Stimulated activated CD8-positive, alpha-beta memory T cell treated with anti-CD3 and anti-CD28 coated beads, Interleukin-15, amount 100 ng/mL, for 4 hours (primary cell): Measurements from ENCODE around the gene STK16.

ENCODE experiments used
- DNase-seq, 2 donors: peaks; one replicate each; pipeline ENCODE4 v3.0.0-alpha.2; 2020; ENCODE audit warnings: low read depth in 2 of 2

The STK16 gene

DNA sequence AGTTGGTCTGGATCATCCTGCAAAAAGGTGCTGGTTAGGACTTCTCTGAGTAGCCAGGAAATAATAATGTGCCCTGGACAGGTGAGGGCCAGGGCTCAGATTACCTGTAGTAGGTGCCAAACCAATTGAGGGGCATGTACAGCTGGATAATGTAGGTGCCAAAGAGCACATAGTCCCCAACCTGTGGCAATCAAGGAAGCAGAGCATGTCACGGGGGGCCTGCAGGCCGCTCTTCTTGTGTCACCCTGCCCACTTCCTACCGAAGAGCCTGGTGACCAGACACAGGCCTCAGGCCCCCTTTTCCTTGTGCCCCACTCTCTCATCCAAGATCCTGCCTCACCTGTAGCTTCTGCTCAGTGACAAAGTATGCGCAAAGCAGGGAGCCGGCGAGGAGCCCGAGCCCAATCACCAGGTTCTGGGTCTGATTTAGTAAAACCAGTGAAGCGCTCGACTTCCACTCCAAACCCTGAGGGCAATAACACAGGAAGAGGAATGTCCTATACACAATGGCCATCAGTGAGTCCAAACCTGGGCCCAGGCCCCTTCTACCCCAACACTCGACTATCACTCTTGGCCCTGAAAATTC is 31.7 kb upstream of the STK16 start:
- DNase-seq: no peak

DNA sequence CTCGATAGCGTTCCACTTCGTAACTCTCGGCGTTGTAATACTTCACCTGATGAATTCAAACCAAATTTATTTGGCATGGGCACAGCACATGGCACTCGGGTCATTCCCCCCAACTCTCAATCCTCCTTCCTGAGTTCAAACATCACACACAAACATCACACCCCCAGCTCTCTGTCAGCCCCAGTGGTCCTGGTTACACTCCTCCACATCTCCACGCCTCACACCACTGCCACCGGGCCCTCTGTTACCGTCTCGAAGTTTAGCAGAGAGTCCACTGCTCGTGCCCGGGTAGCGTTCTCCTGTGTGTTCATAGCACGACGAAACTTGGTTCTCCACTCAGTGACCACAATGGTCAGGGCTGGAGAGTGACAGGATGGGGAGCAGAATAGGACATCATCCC is 31.1 kb upstream of the STK16 start:
- DNase-seq: no peak

- no peak for DNase-seq
Observed at GRCh38 chr2:219214786-219215185, 30.5 kb upstream of the STK16 start.

DNA sequence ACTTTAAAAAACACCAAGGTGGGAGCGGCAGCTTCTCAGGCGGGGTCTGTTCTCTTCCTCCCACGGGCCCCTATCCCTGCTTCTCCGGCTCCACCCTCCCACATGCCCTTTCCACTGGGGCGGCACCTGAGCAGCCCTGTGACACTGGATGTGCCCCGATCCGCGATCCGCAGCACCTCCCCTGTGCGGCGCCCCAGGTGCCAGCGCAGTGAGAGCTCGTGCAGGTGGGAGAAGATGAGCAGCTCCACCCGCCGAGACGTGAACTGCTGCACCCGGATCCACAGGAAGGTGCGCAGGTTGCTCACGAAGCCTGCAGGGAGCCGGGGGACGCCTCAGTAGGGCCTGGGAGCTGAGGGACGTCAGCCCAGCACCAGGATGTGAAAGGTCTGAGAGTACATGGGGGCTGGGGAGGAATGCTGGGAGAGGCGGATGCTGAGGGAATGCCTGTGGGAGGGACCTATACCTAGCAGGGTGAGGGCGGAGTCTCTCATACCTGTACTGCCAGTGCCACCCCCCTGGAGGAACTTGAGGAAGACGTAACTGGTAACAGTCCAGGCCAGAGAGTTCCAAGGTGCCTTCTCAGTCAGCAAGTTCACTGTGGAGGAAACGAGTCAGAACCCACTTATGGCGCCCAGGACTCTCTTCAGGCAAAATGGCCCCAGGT is 29.3 kb upstream of the STK16 start:
- no peak for DNase-seq

GRCh38 chr2:219216535-219216915 is 28.8 kb upstream of the STK16 start:
- no peak for DNase-seq

- DNase-seq: no peak
Observed at GRCh38 chr2:219218217-219218731, 27.0 kb upstream of the STK16 start.

DNA sequence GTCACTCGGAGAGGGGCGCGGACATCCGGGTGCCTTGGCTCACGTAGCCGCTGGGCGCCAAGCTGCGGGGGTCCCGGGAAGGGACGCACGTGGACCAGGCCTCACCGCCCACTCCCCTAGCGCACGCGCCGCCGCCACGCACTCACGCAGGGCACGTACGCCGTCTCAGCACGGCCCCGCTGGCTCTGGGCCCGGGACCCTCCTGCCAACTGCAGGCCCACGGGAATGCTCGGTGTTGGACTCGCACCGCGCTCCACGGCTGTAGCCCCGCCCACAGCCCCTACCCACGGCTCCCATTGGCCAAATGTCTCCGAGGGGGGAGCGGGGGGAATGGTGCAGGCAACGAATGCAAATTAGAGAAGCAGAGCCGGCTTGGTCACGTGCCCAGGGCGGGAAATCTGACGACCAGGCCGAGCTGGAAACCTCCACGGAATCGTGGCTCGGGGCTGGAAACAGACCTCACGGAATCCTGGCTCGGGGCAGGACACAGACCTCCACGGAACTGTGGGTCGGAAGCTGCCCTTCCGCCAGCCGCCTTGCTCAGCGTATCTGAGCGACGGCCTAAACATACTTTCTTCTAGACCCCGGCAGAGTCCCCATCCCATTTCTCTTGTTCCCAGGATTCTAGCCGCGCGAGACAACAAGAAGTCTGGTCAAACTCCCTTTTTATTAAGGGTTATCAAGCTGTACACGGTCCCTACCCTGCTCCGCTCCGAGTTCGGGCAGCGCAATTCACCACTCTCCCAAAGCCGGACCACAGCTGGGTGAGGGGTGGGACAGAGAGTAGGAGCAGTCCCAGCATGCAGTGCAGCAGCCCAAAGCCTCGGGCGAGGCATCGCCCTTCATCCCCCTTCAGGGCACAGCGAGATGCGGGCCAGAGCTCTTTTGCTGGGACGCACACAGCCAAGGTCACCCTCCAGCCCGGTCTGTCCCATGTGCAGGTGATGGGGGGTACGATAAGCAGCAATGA is 26.3 kb upstream of the STK16 start, which contains the start of gene ABCB6:
TSS of gene ABCB6 (minus strand) at position 227 of the 970 bp plus-strand sequence. CDS start 285 bp downstream, outside the sequence.
- peak; percentile 73 to 82 for DNase-seq

GRCh38 chr2:219219784-219220532 is 25.3 kb upstream of the STK16 start:
- DNase-seq: no peak

DNA sequence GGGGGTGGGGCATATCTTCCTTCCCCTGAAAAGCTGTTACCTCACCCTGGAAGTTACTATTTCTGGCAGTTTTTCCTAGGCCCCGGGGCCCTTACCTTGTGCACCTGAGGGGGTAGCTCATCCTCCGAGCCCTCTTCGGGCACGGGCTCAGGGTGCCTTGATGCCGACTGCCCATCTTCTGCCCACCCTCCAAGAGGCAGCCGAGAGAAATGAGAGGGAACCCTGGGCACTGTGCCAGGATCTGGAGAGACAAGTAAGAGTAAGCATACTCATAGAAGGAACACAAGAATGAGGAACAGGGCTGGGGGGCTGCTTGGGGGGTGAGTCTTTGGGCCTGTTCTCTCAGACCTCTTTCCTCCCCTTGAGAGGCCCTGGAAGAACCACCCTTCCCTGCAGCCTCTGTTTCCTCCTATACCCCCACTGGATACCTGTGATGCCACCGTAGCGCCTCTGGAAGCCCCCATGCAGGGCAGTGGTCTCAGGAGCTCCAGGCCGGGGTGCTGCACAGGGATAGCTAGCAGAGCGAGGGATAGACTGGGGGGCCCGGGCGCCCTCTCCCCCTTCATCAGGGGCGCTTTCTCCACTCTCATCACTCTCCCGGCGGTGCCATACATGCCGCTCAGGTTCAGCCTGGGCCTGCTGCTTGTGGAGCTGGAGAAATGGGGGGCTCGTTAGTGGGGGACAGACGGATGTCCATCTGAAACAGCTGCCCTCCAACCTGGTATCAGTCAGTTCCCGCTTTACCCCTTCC is 24.5 kb upstream of the STK16 start:
- no peak for DNase-seq

GRCh38 chr2:219221957-219222518 is 23.2 kb upstream of the STK16 start:
- DNase-seq: no peak

DNA sequence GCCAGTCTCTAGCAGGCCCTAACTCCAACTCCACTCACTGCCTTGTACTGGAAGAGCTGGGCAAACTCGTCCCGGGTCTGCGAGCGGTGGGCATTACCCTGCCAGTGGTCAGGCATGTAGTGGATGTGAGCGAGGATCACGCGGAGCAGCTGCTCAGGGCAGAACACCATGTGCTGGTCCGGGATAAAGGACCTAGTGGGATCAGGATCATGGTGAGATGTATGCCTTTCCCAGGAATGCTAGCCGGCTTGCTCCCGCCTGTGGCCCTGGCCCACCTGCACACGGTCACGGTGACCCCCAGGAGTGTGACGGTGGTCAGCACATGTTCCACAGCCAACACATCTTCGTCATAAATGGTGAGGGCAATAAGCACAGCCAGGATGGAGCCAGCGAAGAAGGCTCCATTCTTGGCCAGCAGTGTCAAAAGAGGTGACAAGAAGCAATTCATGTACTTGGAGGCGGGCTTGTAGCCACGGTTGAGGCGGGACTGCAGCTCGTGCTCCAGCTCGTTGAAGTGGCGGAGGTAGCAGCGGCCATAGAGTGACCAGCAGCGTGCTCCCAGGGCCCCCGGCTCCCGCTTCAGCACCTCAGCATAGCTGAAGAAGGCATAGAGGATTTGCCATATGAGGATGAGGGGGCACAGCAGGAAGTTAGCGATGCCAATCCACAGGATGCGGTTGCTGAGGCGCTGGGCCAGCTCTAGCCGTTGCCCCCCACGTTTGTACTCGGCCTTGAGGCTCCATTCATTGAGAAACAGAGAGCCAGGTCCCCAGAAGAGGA is 21.3 kb upstream of the STK16 start:
- no peak for DNase-seq

GRCh38 chr2:219225350-219225749 is 19.9 kb upstream of the STK16 start:
- no peak for DNase-seq

- no peak for DNase-seq
Observed at GRCh38 chr2:219228041-219228910, 17.0 kb upstream of the STK16 start.

- no peak for DNase-seq
Observed at GRCh38 chr2:219228911-219229304, 16.4 kb upstream of the STK16 start.

- DNase-seq: peak; percentile 96 to 98
Observed at GRCh38 chr2:219229305-219230058, 15.8 kb upstream of the STK16 start, which contains the start of the genes ANKZF1 and ATG9A. TSS of gene ANKZF1 (plus strand) at chr2:219229806. CDS start at chr2:219230258, 452 bp downstream. TSS of gene ATG9A (minus strand) at chr2:219229636. CDS start at chr2:219228024, 1,612 bp downstream.

GRCh38 chr2:219230059-219230540 is 15.2 kb upstream of the STK16 start:
- peak in 1 of 2 donors; percentile 16 for DNase-seq

DNA sequence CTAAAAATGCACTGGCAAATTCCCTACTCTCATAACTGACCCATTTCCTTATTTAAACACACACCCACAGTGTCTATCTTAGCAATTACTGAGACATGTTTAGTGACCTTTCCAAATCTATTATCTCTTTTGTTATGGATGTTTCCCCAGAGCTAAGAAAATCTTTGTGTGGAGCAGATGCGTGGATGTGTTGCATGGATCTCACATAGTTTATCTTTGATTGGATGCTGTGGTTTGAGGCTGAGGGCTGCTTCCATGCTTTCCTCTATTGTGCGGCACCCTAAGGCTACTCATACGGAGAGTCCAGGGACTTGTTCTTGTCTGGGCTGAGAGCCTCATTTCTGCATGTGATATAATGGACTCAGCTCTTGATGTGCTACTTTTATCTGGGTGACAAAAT is 10.9 kb upstream of the STK16 start:
- DNase-seq: no peak
